BLaER1 treated with 17β-estradiol and CSF1 and Interleukin-3, amounts not matched to agents 10 nM and 100 nM (cell line): ENCODE measurements around the gene TSPO.

ENCODE experiments used
- H3K27ac ChIP-seq, 11 experiments: shearing (Covaris generic); formaldehyde crosslinking; 2 replicates each; pipeline ENCODE4 v1.8.1; 2022
- H3K27me3 ChIP-seq, 11 experiments: shearing (Covaris generic); formaldehyde crosslinking; 2 replicates each; pipeline ENCODE4 v1.8.1; 2022
- H3K36me3 ChIP-seq, 11 experiments: shearing (Covaris generic); formaldehyde crosslinking; 2 replicates each; pipeline ENCODE4 v1.8.1; 2022
- H3K4me1 ChIP-seq, 10 experiments: shearing (Covaris generic); formaldehyde crosslinking; 2 replicates each; pipeline ENCODE4 v1.8.1; 2022
- H3K4me2 ChIP-seq, 11 experiments: shearing (Covaris generic); formaldehyde crosslinking; 2 replicates each; pipeline ENCODE4 v1.8.1; 2022
- H3K4me3 ChIP-seq, 10 experiments: shearing (Covaris generic); formaldehyde crosslinking; 2 replicates each; pipeline ENCODE4 v1.8.1; 2022
- H3K9ac ChIP-seq, 11 experiments: shearing (Covaris generic); formaldehyde crosslinking; 2 replicates each; pipeline ENCODE4 v1.8.1; 2022
- H3K9me3 ChIP-seq, 11 experiments: shearing (Covaris generic); formaldehyde crosslinking; replicated peaks in 1 of 11; 2 replicates each; pipeline ENCODE4 v1.8.1; 2022
- H4K20me1 ChIP-seq, 11 experiments: shearing (Covaris generic); formaldehyde crosslinking; 2 replicates each; pipeline ENCODE4 v1.8.1; 2022
- Cebpa-rat ChIP-seq, 11 experiments: shearing (Covaris generic); IDR thresholded peaks; 2 replicates each; pipeline ENCODE4 v1.8.1; 2022

TSPO gene

GRCh38 chr22:43173976-43174720 is 22.8 kb downstream of the TSPO start:
- no peak overlapping the region for H3K9ac ChIP-seq
- H3K27me3 ChIP-seq, result no peaks in the 10 kb centered on the region
- H3K4me2 ChIP-seq, result no peak overlapping the region
- peaks cover 0 to 35% (median 27%) of the 10 kb centered on the region in 10 experiments; a peak in 18 of 20 replicates for H3K4me1 ChIP-seq
- TF ChIP-seq Cebpa-rat (IDR thresholded peaks at IDR 0.05), result no peak
- peaks cover 0 to 75% (median 20%) of the 10 kb centered on the region in 11 experiments; a peak in 12 of 22 replicates for H4K20me1 ChIP-seq
- H3K36me3 ChIP-seq, result peaks cover 72 to 98% (median 95%) of the 10 kb centered on the region in 11 experiments
- no peak overlapping the region for H3K4me3 ChIP-seq
- H3K27ac ChIP-seq, result no peak overlapping the region
- no peaks in the 10 kb centered on the region for H3K9me3 ChIP-seq

- TF ChIP-seq Cebpa-rat (IDR thresholded peaks at IDR 0.05), result no peak
- no peak overlapping the region for H3K4me2 ChIP-seq
- no peak overlapping the region for H3K4me3 ChIP-seq
- H3K27me3 ChIP-seq, result no peaks in the 10 kb centered on the region
- peaks cover 72 to 98% (median 95%) of the 10 kb centered on the region in 11 experiments for H3K36me3 ChIP-seq
- H3K9me3 ChIP-seq, result no peaks in the 10 kb centered on the region
- H3K27ac ChIP-seq, result no peak overlapping the region
- H4K20me1 ChIP-seq, result peaks cover 0 to 74% (median 22%) of the 10 kb centered on the region in 11 experiments; a peak in 11 of 22 replicates
- peaks cover 0 to 32% (median 25%) of the 10 kb centered on the region in 10 experiments; a peak in 17 of 20 replicates for H3K4me1 ChIP-seq
- H3K9ac ChIP-seq, result no peak overlapping the region
Observed at GRCh38 chr22:43174941-43175531, 23.7 kb downstream of the TSPO start.

DNA sequence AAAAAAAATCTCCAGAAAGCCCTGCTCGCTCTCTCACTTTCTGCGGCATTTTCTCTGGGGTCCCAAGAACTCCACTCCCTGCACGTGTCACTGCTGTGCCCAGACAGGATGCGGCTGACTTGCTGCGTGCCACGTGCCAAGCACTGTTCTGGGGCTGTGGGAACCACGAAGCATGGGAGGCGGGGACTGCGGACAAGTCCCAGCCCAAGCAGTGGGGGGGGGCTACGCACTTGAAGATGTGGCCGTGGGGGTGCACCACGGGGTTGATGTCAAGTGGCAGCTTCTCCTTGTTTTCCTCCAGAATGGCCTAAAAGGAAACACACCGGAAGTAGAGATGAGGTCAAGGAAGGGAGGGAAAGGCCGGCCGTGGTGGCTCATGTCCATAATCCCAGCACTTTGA is 24.7 kb downstream of the TSPO start:
- no peak overlapping the region for H3K4me3 ChIP-seq
- peaks cover 0 to 23% (median 17%) of the 10 kb centered on the region in 10 experiments; a peak in 17 of 20 replicates for H3K4me1 ChIP-seq
- no peak for TF ChIP-seq Cebpa-rat (IDR thresholded peaks at IDR 0.05)
- H4K20me1 ChIP-seq, result peaks cover 0 to 74% (median 29%) of the 10 kb centered on the region in 11 experiments; a peak in 15 of 22 replicates
- no peak overlapping the region for H3K27ac ChIP-seq
- peaks cover 68 to 98% (median 95%) of the 10 kb centered on the region in 11 experiments for H3K36me3 ChIP-seq
- peak overlapping the region in 2 of 11 experiments; percentile 20 to 23; a peak in 4 of 22 replicates for H3K4me2 ChIP-seq
- peak overlapping the region in 1 of 11 experiments; percentile 5; a peak in 1 of 22 replicates for H3K9ac ChIP-seq
- no peaks in the 10 kb centered on the region for H3K9me3 ChIP-seq
- no peaks in the 10 kb centered on the region for H3K27me3 ChIP-seq

GRCh38 chr22:43177479-43177878 is 26.1 kb downstream of the TSPO start:
- H4K20me1 ChIP-seq, result peaks cover 0 to 74% (median 32%) of the 10 kb centered on the region in 11 experiments; a peak in 17 of 22 replicates
- H3K4me3 ChIP-seq, result no peak overlapping the region
- no peak overlapping the region for H3K9ac ChIP-seq
- no peaks in the 10 kb centered on the region for H3K27me3 ChIP-seq
- H3K4me2 ChIP-seq, result no peak overlapping the region
- TF ChIP-seq Cebpa-rat (IDR thresholded peaks at IDR 0.05), result no peak
- peaks cover 67 to 98% (median 95%) of the 10 kb centered on the region in 11 experiments for H3K36me3 ChIP-seq
- H3K27ac ChIP-seq, result no peak overlapping the region
- no peaks in the 10 kb centered on the region for H3K9me3 ChIP-seq
- H3K4me1 ChIP-seq, result peaks cover 0 to 10% (median 7%) of the 10 kb centered on the region in 10 experiments; a peak in 13 of 20 replicates

DNA sequence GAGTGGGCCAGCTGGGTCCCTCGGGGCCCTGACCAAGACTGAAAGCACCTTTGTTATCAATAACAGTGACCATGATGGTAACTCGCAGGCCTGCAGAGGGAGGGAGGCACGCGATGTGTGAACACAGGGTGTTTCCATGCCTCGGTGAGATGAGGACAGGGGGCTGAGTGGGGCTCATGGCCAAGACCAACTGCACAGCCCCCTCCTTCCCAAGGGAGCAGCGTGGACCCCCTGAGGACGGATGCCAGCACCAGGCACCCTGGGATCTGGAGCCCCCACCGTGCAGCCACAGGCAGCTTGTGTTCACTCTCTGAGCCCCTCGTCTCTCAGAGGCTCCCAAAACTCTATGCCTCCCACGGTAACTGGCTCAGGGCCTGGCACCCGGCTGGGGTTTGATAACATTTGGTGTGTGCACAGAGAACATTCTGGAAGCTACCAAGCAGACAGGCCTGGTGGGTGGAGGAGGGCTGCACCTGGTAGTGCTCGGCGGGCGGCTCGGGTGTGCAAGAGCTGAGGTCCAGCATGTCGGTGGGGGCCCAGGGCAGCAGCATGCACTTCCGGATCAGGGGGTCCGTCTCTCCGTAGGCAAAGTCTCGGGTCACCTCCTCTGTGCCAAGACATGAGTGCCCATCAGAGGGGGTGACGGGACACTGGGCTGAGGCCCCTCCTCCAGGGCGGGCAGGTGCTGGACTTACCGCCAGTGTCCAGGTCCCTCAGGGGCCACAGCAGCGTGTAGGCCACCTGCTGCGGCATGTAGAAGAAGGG is 28.0 kb downstream of the TSPO start:
- TF ChIP-seq Cebpa-rat (IDR thresholded peaks at IDR 0.05), result no peak
- Histone ChIP-seq H3K27ac (no peak overlapping the region), H3K27me3 (no peaks in the 10 kb centered on the region), H3K4me1 (peaks cover 10 to 22% (median 19%) of the 10 kb centered on the region in 10 experiments), H3K4me2 (no peak overlapping the region), H4K20me1 (peaks cover 0 to 77% (median 49%) of the 10 kb centered on the region in 11 experiments; a peak in 17 of 22 replicates), H3K4me3 (no peak overlapping the region), H3K9ac (no peak overlapping the region), H3K36me3 (peaks cover 59 to 98% (median 89%) of the 10 kb centered on the region in 11 experiments), H3K9me3 (no peaks in the 10 kb centered on the region)

- no peak overlapping the region for H3K27ac ChIP-seq
- H3K36me3 ChIP-seq, result peaks cover 55 to 98% (median 84%) of the 10 kb centered on the region in 11 experiments
- no peaks in the 10 kb centered on the region for H3K27me3 ChIP-seq
- H3K9me3 ChIP-seq, result no peaks in the 10 kb centered on the region
- H3K9ac ChIP-seq, result no peak overlapping the region
- H3K4me1 ChIP-seq, result peaks cover 16 to 27% (median 25%) of the 10 kb centered on the region in 10 experiments
- H3K4me2 ChIP-seq, result no peak overlapping the region
- peaks cover 0 to 77% (median 52%) of the 10 kb centered on the region in 11 experiments; a peak in 17 of 22 replicates for H4K20me1 ChIP-seq
- TF ChIP-seq Cebpa-rat (IDR thresholded peaks at IDR 0.05), result no peak
- no peak overlapping the region for H3K4me3 ChIP-seq
Observed at GRCh38 chr22:43179911-43180195, 28.5 kb downstream of the TSPO start.

DNA sequence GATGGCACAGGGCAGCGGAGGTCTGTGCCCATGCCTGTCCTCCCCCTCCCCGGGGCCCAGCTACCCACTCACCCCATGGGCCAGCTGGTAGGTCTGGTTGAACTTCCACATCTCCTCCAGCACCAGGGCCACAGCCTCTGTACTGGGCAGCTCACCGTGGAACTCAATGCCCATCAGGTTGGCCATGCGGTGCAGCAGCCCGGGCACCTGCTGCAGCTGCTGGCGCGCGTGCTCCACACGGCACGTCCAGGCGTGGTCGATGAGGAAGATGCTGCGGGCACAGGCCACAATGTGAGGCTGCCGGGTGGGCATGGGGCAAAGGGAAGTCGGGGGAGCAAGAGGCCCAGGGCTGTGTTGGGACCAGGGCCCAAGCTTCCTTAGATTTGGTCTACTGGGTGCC is 29.3 kb downstream of the TSPO start:
- Histone ChIP-seq H3K36me3 (peaks cover 47 to 92% (median 76%) of the 10 kb centered on the region in 11 experiments), H3K27ac (no peak overlapping the region), H3K4me3 (no peak overlapping the region)

GRCh38 chr22:43181321-43182076 is 30.1 kb downstream of the TSPO start:
- Histone ChIP-seq H3K4me2 (no peak overlapping the region), H3K27me3 (no peaks in the 10 kb centered on the region), H3K27ac (no peak overlapping the region), H3K9ac (peak overlapping the region in 2 of 11 experiments; percentile 9 to 29; a peak in 1 of 22 replicates), H3K4me1 (peaks cover 26 to 34% (median 30%) of the 10 kb centered on the region in 10 experiments), H3K36me3 (peaks cover 40 to 84% (median 67%) of the 10 kb centered on the region in 11 experiments), H3K9me3 (no peaks in the 10 kb centered on the region), H3K4me3 (no peak overlapping the region), H4K20me1 (peaks cover 0 to 85% (median 61%) of the 10 kb centered on the region in 11 experiments; a peak in 18 of 22 replicates)
- TF ChIP-seq Cebpa-rat (IDR thresholded peaks at IDR 0.05), result no peak

More for the DNA sequence above, 29.3 kb downstream of the TSPO start:
- no peaks in the 10 kb centered on the region for H3K9me3 ChIP-seq
- H4K20me1 ChIP-seq, result peaks cover 0 to 80% (median 57%) of the 10 kb centered on the region in 11 experiments; a peak in 18 of 22 replicates
- TF ChIP-seq Cebpa-rat (IDR thresholded peaks at IDR 0.05), result no peak
- H3K4me1 ChIP-seq, result peaks cover 21 to 34% (median 30%) of the 10 kb centered on the region in 10 experiments
- no peaks in the 10 kb centered on the region for H3K27me3 ChIP-seq
- H3K4me2 ChIP-seq, result no peak overlapping the region
- H3K9ac ChIP-seq, result no peak overlapping the region
